Glomerular endothelial cell (primary cell): ENCODE measurements around the gene ACAP3. TPM values are rescaled to one million over a fixed set of nuclear protein-coding genes. Genes with fewer than 3 reads are reported as not detected.
"Not testable (repeated sequence)": the region's sequence is repeated elsewhere in the genome, so short reads cannot be mapped to it uniquely, and the experiment has no call there.

Source experiments
- DNase-seq: peaks from one replicate; pipeline ENCODE4 v3.0.0-alpha.2; 2011; ENCODE audit warnings: low read depth, low spot score; ENCODE audit errors: extremely low read depth
- total RNA-seq: library from RNA; depleted of rRNA; stranded (reverse); fragments of >200 nt; gene quantifications from 2 replicates; pipeline ENCODE4 v1.2.3, GENCODE V29; 2015

Gene ACAP3
- total RNA-seq, 1 donor from 2014 or later: 62.4 TPM

- not testable (repeated sequence) for DNase-seq
Measured at GRCh38 chr1:1248009-1248913, 59.5 kb downstream of the ACAP3 start.

GRCh38 chr1:1247341-1247913, 60.3 kb downstream of the ACAP3 start:
- DNase-seq: no peak

- no peak for DNase-seq
Measured at GRCh38 chr1:1246577-1247340, 61.0 kb downstream of the ACAP3 start, which contains the start of gene C1QTNF12. C1QTNF12 (minus strand) TSS chr1:1246722; CDS start chr1:1246690, 32 bp downstream.

GRCh38 chr1:1245817-1246576, 61.7 kb downstream of the ACAP3 start:
- DNase-seq: no peak

- no peak for DNase-seq
Measured at GRCh38 chr1:1245178-1245816, 62.4 kb downstream of the ACAP3 start.

GRCh38 chr1:1244192-1244811, 63.4 kb downstream of the ACAP3 start:
- no peak for DNase-seq

GRCh38 chr1:1243807-1244191, 63.9 kb downstream of the ACAP3 start:
- DNase-seq: no peak

GRCh38 chr1:1243266-1243660, 64.5 kb downstream of the ACAP3 start:
- DNase-seq: no peak

GRCh38 chr1:1242461-1243265, 65.1 kb downstream of the ACAP3 start:
- DNase-seq: no peak

Other genes with a start within 250 kb of the ACAP3 start
- gene RNF223, start 233.6 kb downstream of the ACAP3 start, total RNA-seq: not detected in 2 replicates
- 13.5 and 32.1 TPM in 2 replicates for gene C1orf159, start 191.8 kb downstream of the ACAP3 start, total RNA-seq
- gene TTLL10, start 134.1 kb downstream of the ACAP3 start, total RNA-seq: not detected in 2 replicates
- 0.58 TPM in 1 of 2 replicates, not detected in the other for gene TNFRSF18, start 101.3 kb downstream of the ACAP3 start, total RNA-seq
- gene TNFRSF4, start 93.8 kb downstream of the ACAP3 start, total RNA-seq: 5.6 and 58.5 TPM in 2 replicates
- 272 and 308 TPM in 2 replicates for gene SDF4, start 75.9 kb downstream of the ACAP3 start, total RNA-seq
- gene B3GALT6, start 75.7 kb downstream of the ACAP3 start, total RNA-seq: 47.9 and 63.4 TPM in 2 replicates
- 0.76 and 1.7 TPM in 2 replicates for gene C1QTNF12, start 61.2 kb downstream of the ACAP3 start, total RNA-seq
- 44.4 and 80.3 TPM in 2 replicates for gene UBE2J2, start 34.1 kb downstream of the ACAP3 start, total RNA-seq
- 0.34 and 1.4 TPM in 2 replicates for gene SCNN1D, start 27.5 kb downstream of the ACAP3 start, total RNA-seq
- gene PUSL1, start 667 bp upstream of the ACAP3 start, total RNA-seq: 32.1 and 36.2 TPM in 2 replicates
- 104 and 110 TPM in 2 replicates for gene INTS11, start 16.7 kb upstream of the ACAP3 start, total RNA-seq
- 46.5 and 56.5 TPM in 2 replicates for gene CPTP, start 16.9 kb upstream of the ACAP3 start, total RNA-seq
- gene TAS1R3, start 23.4 kb upstream of the ACAP3 start, total RNA-seq: 0.35 TPM in 1 of 2 replicates, not detected in the other
- gene DVL1, start 41.5 kb upstream of the ACAP3 start, total RNA-seq: 56.5 and 56.9 TPM in 2 replicates
- 25.8 and 39.1 TPM in 2 replicates for gene MXRA8, start 50.6 kb upstream of the ACAP3 start, total RNA-seq
- 145 and 181 TPM in 2 replicates for gene AURKAIP1, start 67.3 kb upstream of the ACAP3 start, total RNA-seq
- 111 and 189 TPM in 2 replicates for gene CCNL2, start 91.4 kb upstream of the ACAP3 start, total RNA-seq
- gene MRPL20, start 99.4 kb upstream of the ACAP3 start, total RNA-seq: 125 and 128 TPM in 2 replicates
- 0.34 TPM in 1 of 2 replicates, not detected in the other for gene ANKRD65, start 113.3 kb upstream of the ACAP3 start, total RNA-seq
- 21.4 and 34.8 TPM in 2 replicates for gene VWA1, start 127.8 kb upstream of the ACAP3 start, total RNA-seq
- not detected in 2 replicates for gene ATAD3C, start 141.8 kb upstream of the ACAP3 start, total RNA-seq
- 22.6 and 37.5 TPM in 2 replicates for gene ATAD3B, start 163.8 kb upstream of the ACAP3 start, total RNA-seq
- gene ATAD3A, start 204.2 kb upstream of the ACAP3 start, total RNA-seq: 48.3 and 54.5 TPM in 2 replicates
- gene TMEM240, start 232.7 kb upstream of the ACAP3 start, total RNA-seq: 1.7 and 3.4 TPM in 2 replicates